Esophagus muscularis mucosa (tissue), 4 donors: Measurements from ENCODE around the gene DOK4. TPM values are rescaled to one million over a fixed set of nuclear protein-coding genes. Genes with fewer than 3 reads are reported as not detected.

ENCODE experiments used
- DNase-seq: peaks from one replicate; pipeline ENCODE4 v3.0.0-alpha.2; 2017; ENCODE audit errors: extremely low spot score
- H3K27ac ChIP-seq, 4 donors: fragments of 200-600 bp; sonication (generic); replicated peaks in 1 of 4; 1 replicate in 3 of 4; 2 replicates in 1 of 4; pipeline ENCODE4 v1.5.1; 2016 to 2019; ENCODE audit warnings: mild to moderate bottlenecking in 1 of 4
- H3K27me3 ChIP-seq, 4 donors: fragments of 200-600 bp; sonication (generic); one replicate each; pipeline versions ENCODE4 v1.5.1 to v1.6.0; 2016 to 2019
- H3K36me3 ChIP-seq, 4 donors: fragments of 200-600 bp; sonication (generic); one replicate each; pipeline ENCODE4 v1.5.1; 2016 to 2019
- H3K4me1 ChIP-seq, 4 donors: fragments of 200-600 bp; sonication (generic); one replicate each; pipeline ENCODE4 v1.5.1; 2016 to 2019
- H3K4me3 ChIP-seq, 4 donors: fragments of 200-600 bp; sonication (generic); 1 replicate in 2 of 4; 2 replicates in 2 of 4; pipeline ENCODE4 v1.5.1; 2016 to 2019; ENCODE audit warnings: mild to moderate bottlenecking in 4 of 4, moderate library complexity in 1 of 4
- H3K9me3 ChIP-seq, 4 donors: fragments of 200-600 bp; sonication (generic); 1 replicate in 3 of 4; 2 replicates in 1 of 4; pipeline ENCODE4 v1.5.1; 2016 to 2019
- CTCF ChIP-seq, 3 experiments: fragments of 200-600 bp in 2 of 3; fragments of 450-650 bp in 1 of 3; sonication (generic) in 2 of 3; IDR thresholded peaks; one replicate each; pipeline ENCODE4 v1.5.1; 2017 to 2019; ENCODE audit warnings: antibody characterized with exemption in 3 of 3, mild to moderate bottlenecking in 2 of 3, moderate library complexity in 1 of 3
- EP300 ChIP-seq: sonication (generic); formaldehyde crosslinking; IDR thresholded peaks from one replicate; pipeline ENCODE4 v1.6.1; 2017; ENCODE audit warnings: antibody characterized with exemption
- POLR2A ChIP-seq: fragments of 450-650 bp; IDR thresholded peaks from one replicate; pipeline ENCODE4 v1.6.1; 2017; ENCODE audit warnings: antibody characterized with exemption, moderate library complexity, mild to moderate bottlenecking, low read depth
- POLR2AphosphoS5 ChIP-seq, 2 donors: sonication (generic); formaldehyde crosslinking; IDR thresholded peaks; one replicate each; pipeline ENCODE4 v1.6.1; 2017; ENCODE audit warnings: antibody characterized with exemption in 2 of 2
- WGBS: methylation state at CpG from one replicate; pipeline ENCODE4 v1.1.5; 2018; 5-methylcytosine and 5-hydroxymethylcytosine counted together
- intact Hi-C: fragments of 100-400 bp; cut with DNase I; formaldehyde crosslinking; loops from one replicate; pipeline ENCODE4 v1.15.1; 2023
- total RNA-seq, 4 donors: library from RNA; depleted of rRNA; stranded (reverse); fragments of >200 nt; gene quantifications; one replicate each; pipeline versions ENCODE4 v1.1.0 to v1.2.1, GENCODE V29; 2016

DOK4 gene
- total RNA-seq, 4 donors from 2014 or later = 14.5 to 36.7 (median 29.4) TPM

- peaks cover 0 to 33% (median 13%) of the 10 kb centered on the region in 4 donors for H3K36me3 ChIP-seq
- no peak overlapping the region for H3K27ac ChIP-seq
- TF ChIP-seq CTCF (IDR thresholded peaks at IDR 0.05) (no peak), POLR2A (no peak), POLR2AphosphoS5 (IDR thresholded peaks at IDR 0.05) (no peak), EP300 (no peak)
- WGBS = 92% methylated on average over 19 of the region's 19 CpGs
- intact Hi-C loops = loop anchor here (5.0 kb wide), 1 partner anchor 225 kb away; no protein-coding TSS in a partner anchor
- no peak overlapping the region for H3K4me3 ChIP-seq
- no peaks in the 10 kb centered on the region for H3K27me3 ChIP-seq
- DNase-seq = no peak
- H3K4me1 ChIP-seq = peaks cover 21 to 42% (median 36%) of the 10 kb centered on the region in 4 donors
- H3K9me3 ChIP-seq = no peaks in the 10 kb centered on the region
Measured at GRCh38 chr16:57527610-57528360, 41.5 kb upstream of the DOK4 start.

- H3K4me3 ChIP-seq = no peak overlapping the region
- H3K4me1 ChIP-seq = peaks cover 18 to 35% (median 29%) of the 10 kb centered on the region in 4 donors
- H3K36me3 ChIP-seq = peaks cover 0 to 36% (median 15%) of the 10 kb centered on the region in 4 donors
- H3K27ac ChIP-seq = no peak overlapping the region
- H3K27me3 ChIP-seq = no peaks in the 10 kb centered on the region
- intact Hi-C loops = loop anchor here (5.0 kb wide), 1 partner anchor 225 kb away; no protein-coding TSS in a partner anchor
- no peaks in the 10 kb centered on the region for H3K9me3 ChIP-seq
- WGBS = 82% methylated on average over 2 of the region's 4 CpGs
- no peak for DNase-seq
- TF ChIP-seq POLR2AphosphoS5 (IDR thresholded peaks at IDR 0.05) (no peak), CTCF (IDR thresholded peaks at IDR 0.05) (no peak), EP300 (no peak), POLR2A (no peak)
Measured at GRCh38 chr16:57527027-57527426, 40.7 kb upstream of the DOK4 start.

- H3K27me3 ChIP-seq = no peaks in the 10 kb centered on the region
- TF ChIP-seq CTCF (IDR thresholded peaks at IDR 0.05) = no peak
- no peak for TF ChIP-seq POLR2A
- no peak for TF ChIP-seq EP300
- TF ChIP-seq POLR2AphosphoS5 (IDR thresholded peaks at IDR 0.05) = no peak
- H3K27ac ChIP-seq = no peak overlapping the region
- DNase-seq = no peak
- intact Hi-C loops = loop anchor here (5.0 kb wide), 1 partner anchor 224 kb away; no protein-coding TSS in a partner anchor
- no peak overlapping the region for H3K4me3 ChIP-seq
- peaks cover 0 to 36% (median 18%) of the 10 kb centered on the region in 4 donors for H3K36me3 ChIP-seq
- 85% methylated on average over 4 of the region's 6 CpGs for WGBS
- H3K4me1 ChIP-seq = peaks cover 18 to 29% (median 24%) of the 10 kb centered on the region in 4 donors
- H3K9me3 ChIP-seq = no peaks in the 10 kb centered on the region
Measured at GRCh38 chr16:57526498-57526897, 40.2 kb upstream of the DOK4 start.

GRCh38 chr16:57525761-57526160 is 39.5 kb upstream of the DOK4 start:
- H3K27me3 ChIP-seq = no peaks in the 10 kb centered on the region
- TF ChIP-seq POLR2AphosphoS5 (IDR thresholded peaks at IDR 0.05) (no peak), EP300 (no peak), CTCF (IDR thresholded peaks at IDR 0.05) (no peak), POLR2A (no peak)
- DNase-seq = no peak
- no peak overlapping the region for H3K27ac ChIP-seq
- intact Hi-C loops = loop anchor here (5.0 kb wide), 1 partner anchor 223 kb away; no protein-coding TSS in a partner anchor
- 77% methylated on average over 9 of the region's 18 CpGs for WGBS
- peaks cover 0 to 40% (median 26%) of the 10 kb centered on the region in 4 donors for H3K36me3 ChIP-seq
- peaks cover 17 to 22% (median 18%) of the 10 kb centered on the region in 4 donors for H3K4me1 ChIP-seq
- no peak overlapping the region for H3K4me3 ChIP-seq
- no peaks in the 10 kb centered on the region for H3K9me3 ChIP-seq
